ENCODE data around the gene SKI. TPM values are rescaled to one million over a fixed set of nuclear protein-coding genes. Genes with fewer than 3 reads are reported as not detected.

SKI gene
- total RNA-seq, 1 donor, result 36.6 TPM

GRCh38 chr1:2335721-2336455, 107.8 kb downstream of the SKI start:
- H3K4me3 ChIP-seq (ENCODE audit: low read depth, low read length), result no peak overlapping the region
- DNase-seq (ENCODE audit: low read depth), result no peak
- TF ChIP-seq CTCF (IDR thresholded peaks at IDR 0.05; ENCODE audit: insufficient read depth, low read length), result no peak

- TF ChIP-seq CTCF (IDR thresholded peaks at IDR 0.05; ENCODE audit: insufficient read depth, low read length), result no peak
- no peak for DNase-seq (ENCODE audit: low read depth)
- no peak overlapping the region for H3K4me3 ChIP-seq (ENCODE audit: low read depth, low read length)
These were observed 108.4 kb downstream of the SKI start for GRCh38 chr1:2336499-2336898.

- no peak for TF ChIP-seq CTCF (IDR thresholded peaks at IDR 0.05; ENCODE audit: insufficient read depth, low read length)
- H3K4me3 ChIP-seq (ENCODE audit: low read depth, low read length), result no peak overlapping the region
- no peak for DNase-seq (ENCODE audit: low read depth)
These were observed 109.0 kb downstream of the SKI start for GRCh38 chr1:2337081-2337480.

- no peak for TF ChIP-seq CTCF (IDR thresholded peaks at IDR 0.05; ENCODE audit: insufficient read depth, low read length)
- DNase-seq (ENCODE audit: low read depth), result no peak
- no peak overlapping the region for H3K4me3 ChIP-seq (ENCODE audit: low read depth, low read length)
These were observed 109.4 kb downstream of the SKI start for GRCh38 chr1:2337501-2337900.

- no peak overlapping the region for H3K4me3 ChIP-seq (ENCODE audit: low read depth, low read length)
- no peak for TF ChIP-seq CTCF (IDR thresholded peaks at IDR 0.05; ENCODE audit: insufficient read depth, low read length)
- DNase-seq (ENCODE audit: low read depth), result no peak
These were observed 111.3 kb downstream of the SKI start for GRCh38 chr1:2339206-2340085.

- no peak for DNase-seq (ENCODE audit: low read depth)
- no peak for TF ChIP-seq CTCF (IDR thresholded peaks at IDR 0.05; ENCODE audit: insufficient read depth, low read length)
- no peak overlapping the region for H3K4me3 ChIP-seq (ENCODE audit: low read depth, low read length)
These were observed 112.2 kb downstream of the SKI start for GRCh38 chr1:2340086-2340917.
